Stimulated activated CD8-positive, alpha-beta memory T cell treated with anti-CD3 and anti-CD28 coated beads, Interleukin-12 subunit alpha, Interleukin-12 subunit beta, amount 100 ng/mL, for 1 hour (primary cell): ENCODE data around the gene XYLB.

Experiments
- DNase-seq: peaks from one replicate; pipeline ENCODE4 v3.0.0-alpha.2; 2020; ENCODE audit warnings: low read depth

Gene XYLB

GRCh38 chr3:38323060-38323459 is 23.5 kb upstream of the XYLB start:
- DNase-seq, result no peak

- no peak for DNase-seq
Measured at GRCh38 chr3:38325256-38325655, 21.3 kb upstream of the XYLB start.

- DNase-seq, result no peak
Measured at GRCh38 chr3:38327335-38328009, 19.1 kb upstream of the XYLB start.

GRCh38 chr3:38331257-38332022 is 15.1 kb upstream of the XYLB start:
- no peak for DNase-seq

GRCh38 chr3:38332201-38332600 is 14.4 kb upstream of the XYLB start:
- DNase-seq, result no peak

- no peak for DNase-seq
Measured at GRCh38 chr3:38334142-38335055, 12.2 kb upstream of the XYLB start.

- no peak for DNase-seq
Measured at GRCh38 chr3:38335263-38335662, 11.3 kb upstream of the XYLB start.

GRCh38 chr3:38337703-38338102 is 8.9 kb upstream of the XYLB start:
- no peak for DNase-seq

- no peak for DNase-seq
Measured at GRCh38 chr3:38343797-38344594, 2.6 kb upstream of the XYLB start.

- DNase-seq, result no peak
Measured at GRCh38 chr3:38345879-38346586, 552 bp upstream of the XYLB start.

- no peak for DNase-seq
Measured at GRCh38 chr3:38347421-38348200, 1.0 kb downstream of the XYLB start.

GRCh38 chr3:38348903-38349302 is 2.3 kb downstream of the XYLB start:
- DNase-seq, result no peak

GRCh38 chr3:38349684-38350359 is 3.2 kb downstream of the XYLB start:
- no peak for DNase-seq

GRCh38 chr3:38353151-38353550 is 6.6 kb downstream of the XYLB start:
- no peak for DNase-seq

- DNase-seq, result no peak
Measured at GRCh38 chr3:38354588-38355330, 8.2 kb downstream of the XYLB start.

GRCh38 chr3:38359038-38359437 is 12.5 kb downstream of the XYLB start:
- no peak for DNase-seq

- DNase-seq, result no peak
Measured at GRCh38 chr3:38360345-38360744, 13.8 kb downstream of the XYLB start.

GRCh38 chr3:38361496-38361895 is 14.9 kb downstream of the XYLB start:
- no peak for DNase-seq

- DNase-seq, result no peak
Measured at GRCh38 chr3:38362825-38363224, 16.2 kb downstream of the XYLB start.
